Testis (tissue), 2 donors: ENCODE data around the gene OTOS.

ENCODE experiments used
- CTCF ChIP-seq, 3 experiments: fragments of 450-650 bp in 2 of 3; fragments of 200-600 bp in 1 of 3; sonication (generic) in 1 of 3; IDR thresholded peaks; one replicate each; pipeline ENCODE4 v1.5.1; 2016 to 2019; ENCODE audit warnings: antibody characterized with exemption in 3 of 3, mild to moderate bottlenecking in 2 of 3, moderate library complexity in 1 of 3
- POLR2A ChIP-seq: fragments of 450-650 bp; IDR thresholded peaks from one replicate; pipeline ENCODE4 v1.6.1; 2017; ENCODE audit warnings: antibody characterized with exemption, mild to moderate bottlenecking, moderate library complexity

- TF ChIP-seq POLR2A (no peak), CTCF (IDR thresholded peaks at IDR 0.05) (no peak)
Observed at GRCh38 chr2:240159251-240159839, 18.9 kb upstream of the OTOS start.
